OCI-LY7 (cell line): ENCODE results near the gene ANOS1.

Experiments
- CTCF ChIP-seq: fragments of 200-600 bp; sonication (generic); conservative IDR thresholded peaks from 2 replicates; pipeline ENCODE4 v1.5.1; 2014; ENCODE audit warnings: mild to moderate bottlenecking, antibody characterized with exemption, low read length, moderate library complexity, mixed read lengths
- EZH2phosphoT487 ChIP-seq: fragments of 200-600 bp; sonication (generic); IDR thresholded peaks from 2 replicates; pipeline ENCODE4 v1.6.1; 2018; ENCODE audit warnings: low read depth, borderline replicate concordance, mild to moderate bottlenecking, mixed run types, antibody characterized with exemption, low read length, moderate library complexity, mixed read lengths

GRCh38 chrX:8639949-8640475 lies 91.9 kb downstream of the ANOS1 start:
- TF ChIP-seq CTCF, result no peak
- TF ChIP-seq EZH2phosphoT487, result no peak
